SK-N-SH treated with all-trans-retinoic acid at 6 μM for 48 hours (cell line): ENCODE results near the gene PLBD1.

Source experiments
- ARNTL ChIP-seq: fragments of 450-650 bp; formaldehyde crosslinking; IDR thresholded peaks from 2 replicates; pipeline ENCODE4 v1.5.0; 2020; ENCODE audit warnings: low read depth, mild to moderate bottlenecking, moderate library complexity, borderline replicate concordance
- CSRNP3 ChIP-seq: fragments of 250-450 bp; sonication (Bioruptor Pico); IDR thresholded peaks from 2 replicates; pipeline ENCODE4 v1.5.1; 2021; ENCODE audit warnings: mild to moderate bottlenecking, moderate library complexity
- OSR1 ChIP-seq: fragments of 250-450 bp; sonication (Bioruptor Pico); IDR thresholded peaks from 2 replicates; pipeline ENCODE4 v1.8.0; 2022; ENCODE audit warnings: moderate library complexity, mild to moderate bottlenecking, inconsistent platforms
- SNAI2 ChIP-seq: fragments of 250-450 bp; sonication (Bioruptor Pico); IDR thresholded peaks from 2 replicates; pipeline ENCODE4 v1.5.0; 2020; ENCODE audit warnings: mild to moderate bottlenecking, moderate library complexity
- ZC3H10 ChIP-seq: fragments of 250-450 bp; sonication (Bioruptor Pico); IDR thresholded peaks from 2 replicates; pipeline ENCODE4 v1.5.1; 2021; ENCODE audit warnings: mild to moderate bottlenecking, moderate library complexity

DNA sequence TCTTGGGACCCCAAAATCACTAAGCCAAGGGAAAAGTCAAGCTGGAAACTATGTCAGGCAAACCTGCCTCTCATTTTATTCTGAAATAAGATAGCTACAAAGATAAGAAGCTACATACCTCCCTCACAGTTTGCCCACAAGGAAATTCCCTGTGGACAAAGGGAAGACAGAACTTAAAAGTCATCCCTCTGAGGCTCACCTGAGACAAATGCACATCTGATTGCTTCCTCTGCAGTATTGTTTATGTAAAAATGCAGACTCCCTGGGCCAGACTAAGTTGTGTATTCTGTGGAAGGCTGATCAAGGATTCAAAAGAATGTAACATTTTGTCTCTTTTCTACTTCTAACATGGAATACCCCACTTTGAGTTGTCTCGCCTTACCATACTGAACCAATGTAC is 2.5 kb upstream of the PLBD1 start:
- TF ChIP-seq CSRNP3 (CRISPR knock-in tag) (no peak), OSR1 (no peak), ARNTL (CRISPR knock-in tag) (no peak), ZC3H10 (no peak), SNAI2 (CRISPR knock-in tag) (no peak)
